Activated CD4-positive, alpha-beta T cell treated with anti-CD3 and anti-CD28 coated beads, Interleukin-2, amount 50 U/mL, for 48 hours (primary cell): ENCODE measurements around the gene PLP2.

Source experiments
- DNase-seq, 2 experiments: peaks; one replicate each; pipeline ENCODE4 v3.0.0-alpha.2; 2020

Gene PLP2

DNA sequence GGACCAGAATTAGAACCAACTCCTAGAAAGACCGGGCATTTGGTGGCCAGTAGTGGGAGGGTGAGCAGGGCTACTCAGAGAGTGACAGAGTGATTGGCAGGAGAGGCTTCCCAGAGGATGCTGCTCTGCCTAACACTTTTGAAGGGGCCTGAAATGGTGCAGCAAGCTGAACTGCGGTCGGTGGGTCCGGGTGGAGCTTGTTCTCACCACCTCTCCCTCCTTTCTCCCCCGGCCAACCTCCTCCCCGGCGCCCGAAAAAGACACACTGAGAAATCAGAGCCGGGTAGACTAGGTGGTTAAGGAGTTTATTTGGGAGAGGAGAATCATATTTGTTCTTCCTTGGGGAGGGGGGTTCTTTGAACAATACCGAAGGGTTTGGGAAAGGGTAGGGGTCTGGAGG lies 15.8 kb downstream of the PLP2 start:
- DNase-seq, result no peak

DNA sequence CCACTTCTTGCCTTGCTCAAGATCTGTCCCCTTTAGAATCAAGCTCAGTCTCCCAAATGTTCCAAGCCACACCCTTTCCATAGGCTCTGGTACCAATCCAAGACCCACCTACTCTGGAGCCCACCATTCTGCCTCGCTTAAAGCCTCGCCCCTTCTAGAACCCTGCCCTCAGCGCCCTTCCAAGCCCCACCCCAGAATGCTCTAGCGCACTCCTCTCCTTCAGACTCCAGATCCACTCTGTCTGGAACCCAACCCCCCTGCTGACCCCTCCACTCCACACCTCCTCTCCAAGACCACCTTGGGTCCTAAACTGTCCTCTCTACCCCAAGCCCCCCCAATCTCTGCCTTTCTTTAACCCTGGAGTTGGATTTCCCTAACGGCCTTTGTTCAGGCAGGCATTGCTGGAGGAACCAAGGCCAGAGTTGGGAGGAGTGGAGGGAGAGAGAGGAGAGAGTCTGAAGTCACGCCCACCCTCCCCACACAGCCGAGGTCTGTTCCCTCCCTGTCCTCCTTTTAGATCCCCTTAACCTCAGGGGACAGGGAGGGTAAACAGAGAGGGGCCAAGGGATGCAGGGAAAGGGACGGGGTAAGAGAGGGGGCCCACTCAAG lies 16.9 kb downstream of the PLP2 start:
- no peak for DNase-seq

- no peak for DNase-seq
Measured at GRCh38 chrX:49189606-49190005, 17.9 kb downstream of the PLP2 start.

DNA sequence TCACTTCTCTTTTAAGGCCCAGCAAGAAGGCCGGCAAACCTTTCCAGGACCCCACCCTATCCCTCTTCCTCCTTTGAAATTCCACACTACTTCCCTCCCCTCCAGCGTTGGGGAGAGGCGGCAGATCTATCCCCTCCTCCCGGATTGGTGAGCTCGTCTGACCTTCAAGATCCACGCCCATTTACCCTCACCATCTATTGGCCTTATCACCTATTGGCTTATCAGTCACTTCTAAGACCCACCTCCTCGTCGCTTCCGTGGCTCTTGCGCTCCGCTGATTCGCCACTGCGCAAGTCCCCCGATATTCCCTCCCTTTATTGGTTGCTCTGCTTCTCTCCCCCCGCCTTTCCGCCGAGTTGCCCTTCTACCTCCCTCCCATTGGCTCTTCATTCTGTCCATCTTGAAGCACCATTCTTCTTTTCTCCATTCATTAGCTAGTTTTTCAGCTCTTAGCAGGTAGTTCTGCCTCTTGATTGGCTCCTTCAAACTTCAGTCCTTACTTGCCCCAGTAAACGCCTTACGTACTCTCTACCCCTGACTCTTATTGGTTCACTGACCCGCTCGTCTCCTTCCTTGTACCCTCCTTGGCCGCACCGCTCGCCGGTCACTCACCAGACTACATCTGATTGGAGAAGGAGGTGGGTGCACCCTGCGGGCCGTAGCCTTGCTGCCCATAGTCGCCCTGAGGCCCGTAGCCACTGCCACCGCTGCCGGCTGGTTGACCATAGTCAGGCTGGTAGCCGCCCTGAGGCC lies 19.3 kb downstream of the PLP2 start:
- DNase-seq, result peak; percentile 73 to 82

DNA sequence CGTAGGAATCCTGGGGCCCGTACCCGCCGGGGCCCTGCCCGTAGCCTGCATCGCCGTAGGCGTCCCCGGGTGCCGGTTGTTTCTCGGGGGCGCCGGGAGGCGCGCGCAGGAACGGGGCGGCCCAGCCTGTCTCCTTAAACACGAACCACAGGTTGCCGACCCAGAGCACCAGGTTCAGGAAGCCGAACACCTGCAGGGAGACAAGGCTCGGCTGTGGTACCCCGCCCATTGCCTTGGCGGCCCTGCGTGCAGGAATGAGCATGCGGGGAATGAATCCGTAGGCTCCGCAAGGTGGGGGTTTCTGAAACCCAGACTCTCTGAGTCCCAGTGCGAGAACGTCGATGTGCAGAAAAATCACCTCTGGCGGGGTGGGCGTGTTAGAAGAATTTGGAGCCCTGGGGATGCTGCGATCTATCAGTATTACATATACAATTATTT lies 19.9 kb downstream of the PLP2 start:
- peak; percentile 33 to 37 for DNase-seq

DNA sequence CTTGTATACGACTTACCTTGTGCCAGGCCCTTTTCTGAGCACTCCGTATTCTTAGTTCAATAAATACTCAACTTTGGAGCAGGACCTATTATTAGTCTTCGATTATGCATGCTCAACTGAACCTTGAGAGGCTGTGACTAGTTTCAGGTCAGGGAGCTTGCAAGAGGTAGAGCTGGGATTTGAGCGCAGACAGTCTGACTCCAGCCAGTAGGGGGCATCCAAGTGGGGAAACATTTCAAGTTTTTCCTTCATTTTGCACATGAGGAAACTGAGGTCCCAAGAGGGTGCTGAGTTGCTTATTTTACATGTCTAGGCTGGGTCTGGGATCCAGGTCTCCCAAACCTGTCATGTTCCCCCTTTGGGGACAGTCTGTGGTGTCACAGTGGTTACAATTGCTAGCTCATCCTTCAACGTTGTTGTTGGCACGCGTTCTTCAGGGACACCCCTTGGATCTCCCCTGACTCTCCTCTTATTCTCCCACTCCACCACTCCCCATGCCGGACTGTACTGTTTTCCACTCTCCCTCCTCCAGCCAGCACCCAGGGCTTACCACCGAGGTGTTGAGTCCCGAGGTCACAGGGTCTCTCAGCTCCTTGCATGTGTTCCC lies 21.1 kb downstream of the PLP2 start:
- DNase-seq, result peak; percentile 45 to 54

- DNase-seq, result peak in 1 of 2 experiments; percentile 32
Measured at GRCh38 chrX:49193542-49193964, 21.9 kb downstream of the PLP2 start.

GRCh38 chrX:49197543-49198087 lies 25.9 kb downstream of the PLP2 start:
- DNase-seq, result no peak

- DNase-seq, result no peak
Measured at GRCh38 chrX:49198540-49199314, 27.0 kb downstream of the PLP2 start.

- DNase-seq, result no peak
Measured at GRCh38 chrX:49199315-49199595, 27.6 kb downstream of the PLP2 start.

DNA sequence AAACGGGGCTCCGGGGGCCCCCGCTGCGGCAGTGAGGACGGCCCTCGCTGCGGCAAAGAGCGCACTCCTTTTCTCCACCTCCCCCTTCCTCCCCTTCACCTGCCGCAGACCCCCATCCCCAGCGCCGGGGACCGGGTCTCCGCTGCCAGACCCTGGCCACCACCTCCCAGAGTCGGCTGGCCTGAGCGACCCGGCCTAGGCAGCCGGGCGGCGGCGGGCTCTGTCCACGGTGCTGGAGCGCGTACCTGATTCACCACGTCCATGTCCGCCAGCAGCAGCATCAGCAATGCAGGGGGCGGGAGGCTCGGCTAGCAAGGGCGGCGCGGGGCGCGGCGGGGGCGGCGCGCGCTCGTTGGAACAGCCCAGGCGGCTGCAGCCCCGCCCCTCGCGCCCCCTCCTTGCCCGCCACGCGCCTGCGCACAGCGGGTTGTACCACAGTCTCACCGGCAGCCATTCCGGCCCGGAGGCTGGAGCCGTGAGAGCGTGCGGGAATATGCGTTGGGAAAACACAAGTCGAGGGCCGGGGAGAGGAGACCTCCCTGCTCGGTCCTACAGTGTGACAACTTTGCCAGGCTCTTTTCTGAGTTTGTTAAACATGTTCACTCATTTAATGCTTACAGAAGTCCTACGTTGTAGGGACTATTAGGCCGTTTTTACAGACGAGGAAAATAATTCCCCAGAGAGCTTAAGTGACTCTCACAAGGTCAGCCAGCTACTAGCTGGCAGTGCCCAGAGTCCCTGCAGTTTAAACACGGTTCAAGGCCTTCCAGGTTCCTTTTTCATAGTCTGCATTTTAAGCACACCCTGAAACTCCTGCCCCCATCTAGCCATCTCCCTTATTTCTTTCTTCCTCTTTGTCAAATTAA lies 28.4 kb downstream of the PLP2 start, which contains the start of gene SYP:
Gene SYP (minus strand): TSS at position 288 of the 866 bp plus-strand sequence. CDS start 7 bp downstream, at position 281.
- DNase-seq, result peak; percentile 84 to 88

DNA sequence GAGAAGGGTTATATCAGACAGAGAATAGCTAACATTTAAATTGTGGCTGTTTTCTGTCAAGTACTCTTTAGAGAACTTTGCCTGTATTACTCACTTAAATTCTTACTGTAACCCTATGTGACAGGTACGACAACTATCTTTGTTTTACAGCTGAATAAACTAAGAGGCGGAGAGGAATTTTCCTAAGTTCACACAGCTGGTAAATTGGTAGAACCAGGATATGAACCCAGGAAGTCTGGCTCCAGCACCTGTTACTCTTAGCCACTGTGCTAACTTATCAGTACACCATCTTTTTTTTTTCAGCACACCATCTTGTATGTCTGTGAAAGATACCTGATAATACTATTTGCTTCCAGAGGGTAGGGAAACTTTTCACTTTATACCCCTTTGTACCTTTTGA lies 30.3 kb downstream of the PLP2 start:
- DNase-seq, result no peak

DNA sequence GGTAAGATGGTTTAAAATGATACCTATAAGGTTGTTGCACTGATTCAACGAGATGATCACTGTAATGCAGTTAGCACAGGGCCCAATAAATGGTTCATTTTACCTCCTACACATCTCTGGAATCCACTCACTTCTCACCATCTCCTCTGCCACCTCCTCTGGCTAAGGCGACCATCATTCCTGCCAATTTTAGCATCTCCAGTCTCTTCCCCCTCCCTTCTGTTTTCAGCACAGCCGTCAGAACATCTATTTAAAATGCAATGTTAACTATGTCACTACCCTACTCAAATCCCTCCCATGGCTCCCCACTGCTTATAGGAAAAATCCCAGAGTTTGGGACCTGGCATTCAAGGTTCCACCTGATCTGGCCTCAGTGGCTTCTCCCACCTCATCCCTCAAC lies 31.8 kb downstream of the PLP2 start:
- no peak for DNase-seq

DNA sequence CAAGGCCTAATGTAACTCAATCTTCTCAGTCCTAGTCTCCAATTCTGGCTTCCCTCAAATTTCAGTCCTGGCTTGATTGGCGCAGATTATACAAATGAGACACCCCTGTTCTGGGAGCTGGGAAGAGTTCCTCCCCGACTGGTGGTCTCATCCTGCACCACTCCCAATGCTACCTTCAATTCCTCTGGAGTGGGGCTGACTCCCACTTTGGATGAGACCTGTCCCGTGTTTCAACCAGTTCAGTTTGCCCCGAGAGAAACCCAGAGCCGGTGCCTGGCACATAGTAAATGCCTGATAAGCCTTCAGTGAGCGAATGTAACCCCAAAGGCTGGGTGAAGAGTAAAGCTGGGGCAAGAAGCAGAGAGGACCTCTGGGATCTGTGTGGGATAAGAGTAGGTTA lies 32.3 kb downstream of the PLP2 start:
- no peak for DNase-seq

GRCh38 chrX:49204709-49205108 lies 33.0 kb downstream of the PLP2 start:
- no peak for DNase-seq

DNA sequence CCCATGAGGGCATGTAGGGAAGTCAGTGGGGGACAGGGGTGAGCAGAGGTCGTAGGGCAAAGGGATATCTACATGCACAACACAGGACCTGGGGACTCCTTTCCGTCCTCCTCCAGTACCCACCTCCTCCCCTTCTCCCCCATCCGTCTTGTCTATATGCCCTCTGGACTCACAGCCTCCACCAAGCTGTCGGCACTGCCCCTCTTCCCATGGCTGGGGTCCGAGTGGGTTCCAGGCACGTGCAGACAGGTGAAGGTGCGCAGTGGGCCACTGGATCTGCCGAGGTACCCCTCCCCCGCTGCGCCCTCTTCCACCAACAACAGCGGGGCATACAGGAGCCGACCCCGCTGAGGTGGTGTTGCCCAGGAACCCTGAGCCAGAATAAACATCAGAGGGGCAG lies 33.7 kb downstream of the PLP2 start:
- DNase-seq, result no peak

- DNase-seq, result no peak
Measured at GRCh38 chrX:49206543-49206942, 34.8 kb downstream of the PLP2 start.

DNA sequence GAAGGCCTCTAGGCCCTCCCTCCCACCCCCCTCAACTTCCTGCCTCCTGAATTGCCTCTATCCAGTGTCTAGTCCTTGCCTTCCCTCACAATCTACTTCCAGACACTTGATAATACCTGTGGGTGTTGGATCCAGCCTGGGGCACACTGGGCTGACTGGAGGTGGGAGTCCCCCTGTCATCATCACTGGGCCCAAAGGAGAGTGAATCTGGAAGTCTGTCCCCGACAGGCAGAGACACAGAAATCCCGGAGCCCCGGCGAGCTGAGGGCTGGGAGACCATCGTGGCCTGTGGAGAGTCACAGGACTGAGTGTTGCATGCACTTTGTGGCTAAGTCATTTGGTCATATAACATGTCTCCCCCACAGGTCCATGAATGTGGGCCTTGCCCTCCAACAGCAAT lies 36.7 kb downstream of the PLP2 start:
- DNase-seq, result no peak

GRCh38 chrX:49209434-49210251 lies 37.9 kb downstream of the PLP2 start:
- no peak for DNase-seq

DNA sequence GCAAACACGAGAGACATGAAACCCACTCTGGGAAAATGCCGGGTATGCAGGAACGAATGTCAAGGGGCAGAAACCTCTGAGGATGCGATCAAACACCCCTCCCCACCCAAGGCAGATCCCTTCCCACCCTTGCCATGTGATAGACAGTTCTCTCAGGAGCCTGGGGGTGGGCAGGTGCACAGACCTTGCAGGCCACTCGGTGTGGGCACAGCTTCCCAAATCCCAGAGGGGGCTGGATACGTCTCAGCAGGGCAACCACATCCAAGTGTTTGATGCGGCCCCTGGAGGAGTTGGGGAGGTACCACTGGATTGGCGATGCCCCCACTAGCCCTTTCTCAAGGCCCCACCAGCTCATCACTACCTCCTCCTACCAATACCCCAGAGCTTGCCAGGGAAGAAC lies 38.7 kb downstream of the PLP2 start:
- no peak for DNase-seq

DNA sequence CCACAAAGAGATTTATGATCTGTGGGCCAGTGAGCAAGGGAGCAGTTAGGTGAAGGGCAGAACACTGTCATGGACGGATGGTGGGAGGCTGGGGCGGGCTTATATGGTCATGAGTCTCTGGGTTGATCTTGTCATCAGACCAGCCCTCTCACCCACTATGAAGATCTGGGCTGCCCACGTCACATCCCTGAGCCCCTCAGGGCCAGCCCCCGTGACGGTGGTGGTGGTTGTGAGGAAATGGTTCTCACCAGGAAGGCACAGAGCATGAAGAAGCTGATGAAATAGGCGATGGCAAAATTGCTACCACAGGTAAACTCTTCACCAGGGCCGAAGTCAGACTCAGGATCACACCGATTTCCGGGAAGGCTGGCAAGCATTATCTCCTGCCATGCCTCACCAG lies 39.4 kb downstream of the PLP2 start:
- no peak for DNase-seq
